Measurements from ENCODE around the gene ATAD5.
A peak's percentile ranks its signal among the peaks of the same experiment; 100 is the strongest.
"Not testable (repeated sequence)": the region's sequence is repeated elsewhere in the genome, so short reads cannot be mapped to it uniquely, and the experiment has no call there.

ATAD5 gene

GRCh38 chr17:30922235-30923030 lies 90.7 kb downstream of the ATAD5 start:
- TF ChIP-seq CTCF (conservative IDR thresholded peaks at IDR 0.05; ENCODE audit: low read depth, low read length): no peak
- no peak for DNase-seq (ENCODE audit: low read depth)
- H3K4me3 ChIP-seq (ENCODE audit: low read depth, low read length): peak overlapping the region; percentile 39

DNA sequence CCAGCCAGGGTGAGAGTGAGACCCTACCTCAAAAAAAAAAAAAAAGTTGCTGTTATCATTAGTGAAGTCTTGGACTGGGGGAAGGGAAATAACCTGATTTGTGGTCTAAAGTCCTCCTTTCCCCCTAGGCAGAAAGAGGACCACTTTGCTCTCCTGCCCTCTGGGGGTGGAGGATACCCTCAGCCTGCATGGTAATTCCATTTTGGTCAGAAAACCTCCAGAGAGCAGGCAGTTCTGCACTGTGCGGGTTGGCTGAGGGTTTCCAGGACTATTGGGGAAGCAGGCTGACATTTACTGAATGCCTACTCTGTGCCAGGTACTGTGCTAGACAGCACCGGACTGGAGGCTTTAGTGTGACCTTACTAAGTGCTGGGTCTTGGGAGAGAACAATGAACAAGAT lies 92.6 kb downstream of the ATAD5 start:
- DNase-seq (ENCODE audit: low read depth): no peak
- H3K4me3 ChIP-seq (ENCODE audit: low read depth, low read length): no peak overlapping the region
- TF ChIP-seq CTCF (conservative IDR thresholded peaks at IDR 0.05; ENCODE audit: low read depth, low read length): no peak

GRCh38 chr17:30926516-30926915 lies 94.8 kb downstream of the ATAD5 start:
- DNase-seq (ENCODE audit: low read depth): no peak
- H3K4me3 ChIP-seq (ENCODE audit: low read depth, low read length): no peak overlapping the region
- TF ChIP-seq CTCF (conservative IDR thresholded peaks at IDR 0.05; ENCODE audit: low read depth, low read length): no peak

DNA sequence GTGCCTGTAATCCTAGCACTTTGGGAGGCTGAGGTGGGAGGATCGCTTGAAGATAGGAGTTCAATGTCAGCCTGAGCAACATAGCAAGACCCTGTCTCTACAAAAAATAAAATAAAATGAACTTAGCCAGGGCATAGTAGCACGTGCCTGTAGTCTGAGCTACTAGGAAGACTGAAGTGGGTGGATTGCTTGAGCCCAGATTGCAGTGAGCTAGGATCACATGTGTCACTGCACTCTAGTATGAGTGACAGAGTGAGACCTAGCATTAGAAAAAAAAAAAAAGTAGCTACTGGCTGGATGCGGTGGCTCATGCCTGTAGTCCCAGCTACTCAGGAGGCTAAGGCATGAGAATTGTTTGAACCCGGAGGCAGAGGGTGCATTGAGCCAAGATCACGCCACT lies 96.0 kb downstream of the ATAD5 start:
- H3K4me3 ChIP-seq (ENCODE audit: low read depth, low read length): no peak overlapping the region
- no peak for DNase-seq (ENCODE audit: low read depth)
- no peak for TF ChIP-seq CTCF (conservative IDR thresholded peaks at IDR 0.05; ENCODE audit: low read depth, low read length)

DNA sequence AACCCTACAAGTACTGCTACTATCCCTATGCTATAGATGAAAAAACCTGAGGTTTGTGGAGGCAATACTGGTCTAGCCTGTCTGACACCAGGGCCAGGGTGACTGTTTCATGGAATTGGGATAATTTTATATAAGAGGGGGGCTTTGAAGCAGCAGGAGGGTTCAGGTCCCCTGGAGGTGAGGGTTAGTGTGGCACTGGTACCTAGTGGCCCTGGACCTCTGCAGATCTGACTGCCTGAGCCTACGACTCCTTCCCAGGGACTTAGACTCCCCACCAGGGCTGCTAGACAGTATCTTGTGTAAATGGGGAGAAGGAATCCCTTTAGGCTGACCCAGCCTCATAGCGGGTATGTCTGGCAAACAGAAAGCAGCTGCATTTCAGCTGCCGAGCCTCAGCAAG lies 96.8 kb downstream of the ATAD5 start:
- no peak for DNase-seq (ENCODE audit: low read depth)
- TF ChIP-seq CTCF (conservative IDR thresholded peaks at IDR 0.05; ENCODE audit: low read depth, low read length): no peak
- no peak overlapping the region for H3K4me3 ChIP-seq (ENCODE audit: low read depth, low read length)

GRCh38 chr17:30929081-30929633 lies 97.4 kb downstream of the ATAD5 start:
- DNase-seq (ENCODE audit: low read depth): no peak
- H3K4me3 ChIP-seq (ENCODE audit: low read depth, low read length): no peak overlapping the region
- TF ChIP-seq CTCF (conservative IDR thresholded peaks at IDR 0.05; ENCODE audit: low read depth, low read length): no peak

GRCh38 chr17:30929861-30930260 lies 98.1 kb downstream of the ATAD5 start:
- H3K4me3 ChIP-seq (ENCODE audit: low read depth, low read length): not testable (repeated sequence)

More at GRCh38 chr17:30929861-30930260, 98.1 kb downstream of the ATAD5 start:
- DNase-seq (ENCODE audit: low read depth): not testable (repeated sequence)
